K562 (cell line): ENCODE results near the gene ASCL3. TPM values are rescaled to one million over a fixed set of nuclear protein-coding genes. Genes with fewer than 3 reads are reported as not detected.

Experiments used
- ATF1 ChIP-seq, 2 experiments: fragments of 450-650 bp in 1 of 2; IDR thresholded peaks; 2 replicates each; pipeline ENCODE4 v1.6.1; 2016; ENCODE audit warnings: missing compliant biosample characterization in 1 of 2, missing genetic modification characterization in 1 of 2
- CBFA2T2 ChIP-seq: fragments of 450-650 bp; conservative IDR thresholded peaks from 2 replicates; pipeline ENCODE4 v1.6.1; 2017; ENCODE audit warnings: mild to moderate bottlenecking
- JUNB ChIP-seq: fragments of 450-650 bp; formaldehyde crosslinking; conservative IDR thresholded peaks from 2 replicates; pipeline ENCODE4 v1.4.0; 2020; ENCODE audit warnings: mild to moderate bottlenecking
- L3MBTL2 ChIP-seq: fragments of 450-650 bp; IDR thresholded peaks from 2 replicates; pipeline ENCODE4 v1.6.1; 2016; ENCODE audit warnings: mild to moderate bottlenecking, moderate library complexity
- NRF1 ChIP-seq, 2 experiments: fragments of 450-650 bp; IDR thresholded peaks in 1 of 2; conservative IDR thresholded peaks in 1 of 2; 2 replicates each; pipeline ENCODE4 v1.6.1; 2014; ENCODE audit warnings: mild to moderate bottlenecking in 2 of 2
- TEAD1 ChIP-seq, 2 experiments: fragments of 450-650 bp in 1 of 2; sonication (generic) in 1 of 2; formaldehyde crosslinking; IDR thresholded peaks; 2 replicates each; pipeline versions ENCODE4 v1.4.0 to v1.8.0; 2020 to 2022; ENCODE audit warnings: mild to moderate bottlenecking in 2 of 2, missing genetic modification reagents in 1 of 2
- WHSC1 ChIP-seq: IDR thresholded peaks from one replicate; pipeline ENCODE4 v1.6.1; 2012; ENCODE audit warnings: low read length, control low read depth, inconsistent platforms
- polyA plus RNA-seq, 8 experiments: library from polyadenylated mRNA; depleted of rRNA in 4 of 8; stranded (reverse) in 5 of 8; unstranded in 3 of 8; fragments of >200 nt; fragmentation: Nextera tagmentation in 2 of 8; fragmentation: Illumina TruSeq in 1 of 8; extraction: Ambion mirVana in 2 of 8; extraction: Trizol in 1 of 8; gene quantifications; 2 replicates each; pipeline versions ENCODE4 v1.2.1 to v1.2.3, GENCODE V29; 2011 to 2014; ENCODE audit warnings: inconsistent platforms in 1 of 8, missing spikeins in 1 of 8
- total RNA-seq, 7 experiments: library from RNA; depleted of rRNA in 6 of 7; stranded (reverse); fragments of >200 nt in 6 of 7; fragmentation: Illumina TruSeq in 2 of 7; extraction: Trizol in 2 of 7; gene quantifications; 2 replicates each; pipeline versions ENCODE4 v1.2.1 to v1.2.3, GENCODE V29; 2011 to 2021; ENCODE audit warnings: low replicate concordance in 1 of 7
- TF ChIP-seq, protein P1 (sequence below), 3 experiments: fragments of 200-800 bp in 1 of 3; fragments of 250-450 bp in 1 of 3; fragments of 450-650 bp in 1 of 3; sonication (Bioruptor Pico) in 1 of 3; sonication (Bioruptor generic) in 1 of 3; formaldehyde crosslinking in 1 of 3; IDR thresholded peaks; 2 replicates each; pipeline versions ENCODE4 v1.6.1 to v1.8.0; 2016 to 2022; ENCODE audit warnings: mild to moderate bottlenecking in 2 of 3, missing genetic modification characterization in 2 of 3, missing compliant biosample characterization in 1 of 3, moderate library complexity in 1 of 3

ASCL3 gene
- total and polyA plus RNA-seq, 9 of the 15 experiments (the other 6 are each of a cell fraction or from before 2014, with no cell fraction given) = not detected

DNA sequence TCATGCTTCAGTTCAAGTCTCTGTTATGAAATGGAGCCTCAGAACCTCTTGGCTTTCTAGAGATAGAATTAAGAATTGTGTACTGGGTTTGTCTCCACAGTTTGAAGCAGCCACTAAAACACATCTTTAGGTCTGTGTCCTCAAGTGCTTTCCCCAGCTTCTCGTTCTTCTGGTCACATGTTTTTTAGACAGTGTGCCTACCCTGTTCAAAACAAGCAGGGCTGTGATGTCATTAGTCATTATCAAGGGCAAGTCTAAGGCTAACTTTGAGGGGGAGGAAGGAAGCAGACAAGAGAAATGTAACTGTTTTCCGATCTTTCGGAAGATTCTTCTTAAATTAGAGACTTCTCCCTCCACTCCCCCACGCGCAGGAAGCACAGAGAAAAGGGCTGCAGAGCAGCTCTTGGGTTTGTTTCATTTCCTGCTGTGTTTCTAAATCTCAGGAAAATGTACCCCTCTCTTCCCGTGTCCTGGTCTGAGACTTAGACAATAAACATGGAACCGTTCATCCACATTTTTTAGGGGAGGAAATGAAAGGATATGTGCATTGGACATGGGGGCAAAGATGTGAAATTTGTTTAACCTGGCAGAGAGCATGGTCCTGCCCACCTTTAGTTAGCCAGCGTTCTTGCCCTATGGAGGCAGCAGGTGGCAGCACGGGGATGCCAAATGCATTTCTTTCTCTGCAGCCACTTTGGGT lies 28.7 kb downstream of the ASCL3 start (continued):
- TF ChIP-seq, protein P1, sequence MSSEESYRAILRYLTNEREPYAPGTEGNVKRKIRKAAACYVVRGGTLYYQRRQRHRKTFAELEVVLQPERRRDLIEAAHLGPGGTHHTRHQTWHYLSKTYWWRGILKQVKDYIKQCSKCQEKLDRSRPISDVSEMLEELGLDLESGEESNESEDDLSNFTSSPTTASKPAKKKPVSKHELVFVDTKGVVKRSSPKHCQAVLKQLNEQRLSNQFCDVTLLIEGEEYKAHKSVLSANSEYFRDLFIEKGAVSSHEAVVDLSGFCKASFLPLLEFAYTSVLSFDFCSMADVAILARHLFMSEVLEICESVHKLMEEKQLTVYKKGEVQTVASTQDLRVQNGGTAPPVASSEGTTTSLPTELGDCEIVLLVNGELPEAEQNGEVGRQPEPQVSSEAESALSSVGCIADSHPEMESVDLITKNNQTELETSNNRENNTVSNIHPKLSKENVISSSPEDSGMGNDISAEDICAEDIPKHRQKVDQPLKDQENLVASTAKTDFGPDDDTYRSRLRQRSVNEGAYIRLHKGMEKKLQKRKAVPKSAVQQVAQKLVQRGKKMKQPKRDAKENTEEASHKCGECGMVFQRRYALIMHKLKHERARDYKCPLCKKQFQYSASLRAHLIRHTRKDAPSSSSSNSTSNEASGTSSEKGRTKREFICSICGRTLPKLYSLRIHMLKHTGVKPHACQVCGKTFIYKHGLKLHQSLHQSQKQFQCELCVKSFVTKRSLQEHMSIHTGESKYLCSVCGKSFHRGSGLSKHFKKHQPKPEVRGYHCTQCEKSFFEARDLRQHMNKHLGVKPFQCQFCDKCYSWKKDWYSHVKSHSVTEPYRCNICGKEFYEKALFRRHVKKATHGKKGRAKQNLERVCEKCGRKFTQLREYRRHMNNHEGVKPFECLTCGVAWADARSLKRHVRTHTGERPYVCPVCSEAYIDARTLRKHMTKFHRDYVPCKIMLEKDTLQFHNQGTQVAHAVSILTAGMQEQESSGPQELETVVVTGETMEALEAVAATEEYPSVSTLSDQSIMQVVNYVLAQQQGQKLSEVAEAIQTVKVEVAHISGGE (CRISPR knock-in tag; IDR thresholded peaks at IDR 0.05) = peak in 1 of 3 experiments; percentile 53; a peak in 1 of 6 replicates
- TF ChIP-seq CBFA2T2 (peak; percentile 28; the same call in 1 of the 2 replicates), WHSC1 (no peak), TEAD1 (CRISPR knock-in tag; IDR thresholded peaks at IDR 0.05) (peak in 1 of 2 experiments; percentile 6; a peak in 1 of 4 replicates), L3MBTL2 (peak; percentile 90), JUNB (CRISPR knock-in tag) (no peak), NRF1 (conservative IDR thresholded peaks at IDR 0.05 in 1 of 2, IDR thresholded peaks at IDR 0.05 in 1 of 2) (peak; percentile 30 to 39; a peak in 2 of 4 replicates), ATF1 (CRISPR knock-in tag; IDR thresholded peaks at IDR 0.05) (no peak), ATF1 (tag; IDR thresholded peaks at IDR 0.05) (peak; percentile 82)
